Hindlimb muscle (tissue), 1 donor: Measurements from ENCODE around the gene CELF4. TPM values are rescaled to one million over a fixed set of nuclear protein-coding genes. Genes with fewer than 3 reads are reported as not detected.

Experiments used
- DNase-seq: peaks from one replicate; pipeline ENCODE4 v3.0.0-alpha.2; 2013
- polyA plus RNA-seq: library from polyadenylated mRNA; unstranded; fragments of 120-200 nt; gene quantifications from one replicate; pipeline ENCODE4 v1.2.1, GENCODE V29; 2013; ENCODE audit not compliant: insufficient read length

The CELF4 gene
- polyA plus RNA-seq, 1 donor: 0.84 TPM

DNA sequence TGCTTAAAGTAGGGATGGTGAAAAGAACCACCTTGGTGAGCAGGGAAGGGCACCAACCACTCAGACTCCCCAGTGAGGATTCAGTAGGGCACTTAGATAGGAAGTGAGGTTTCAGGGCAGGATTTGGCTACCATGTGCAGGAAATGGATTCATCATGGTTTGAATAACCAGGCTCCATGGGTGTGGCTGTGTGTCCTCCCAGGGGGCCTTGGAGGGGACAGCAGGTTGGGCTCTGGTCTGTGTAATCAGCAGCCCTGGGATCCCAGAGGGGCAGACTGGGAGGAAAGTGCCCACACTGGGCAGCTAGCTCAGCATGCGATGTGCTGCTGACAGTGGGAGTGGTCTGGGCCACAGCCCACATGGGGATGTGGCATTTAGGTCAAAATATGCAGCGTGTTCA lies 224.6 kb downstream of the CELF4 start:
- no peak for DNase-seq

DNA sequence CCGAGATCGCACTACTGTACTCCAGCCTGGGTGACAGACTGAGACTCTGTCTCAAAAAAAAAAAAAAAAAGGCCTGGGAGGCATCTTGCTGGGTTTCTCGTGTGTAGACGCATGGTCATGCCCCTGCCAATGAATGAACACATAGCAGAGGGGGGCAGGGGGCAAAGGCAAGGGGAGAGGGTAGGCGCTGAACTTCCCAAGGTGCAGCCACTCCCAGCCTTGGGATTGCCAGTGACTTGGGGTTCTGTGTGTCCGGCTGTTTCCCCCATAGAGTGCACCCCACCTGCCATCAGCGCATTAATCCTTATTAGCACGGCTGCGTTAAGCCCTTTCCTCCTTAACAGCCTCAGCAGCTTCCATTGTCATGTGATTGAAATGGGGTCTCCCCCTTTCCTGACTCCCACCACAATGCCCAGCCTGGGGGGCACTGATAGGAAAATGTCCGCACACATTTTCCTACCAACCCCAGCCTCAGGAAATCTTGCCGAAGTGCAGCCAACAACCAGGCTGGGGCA lies 225.8 kb downstream of the CELF4 start:
- DNase-seq: no peak

DNA sequence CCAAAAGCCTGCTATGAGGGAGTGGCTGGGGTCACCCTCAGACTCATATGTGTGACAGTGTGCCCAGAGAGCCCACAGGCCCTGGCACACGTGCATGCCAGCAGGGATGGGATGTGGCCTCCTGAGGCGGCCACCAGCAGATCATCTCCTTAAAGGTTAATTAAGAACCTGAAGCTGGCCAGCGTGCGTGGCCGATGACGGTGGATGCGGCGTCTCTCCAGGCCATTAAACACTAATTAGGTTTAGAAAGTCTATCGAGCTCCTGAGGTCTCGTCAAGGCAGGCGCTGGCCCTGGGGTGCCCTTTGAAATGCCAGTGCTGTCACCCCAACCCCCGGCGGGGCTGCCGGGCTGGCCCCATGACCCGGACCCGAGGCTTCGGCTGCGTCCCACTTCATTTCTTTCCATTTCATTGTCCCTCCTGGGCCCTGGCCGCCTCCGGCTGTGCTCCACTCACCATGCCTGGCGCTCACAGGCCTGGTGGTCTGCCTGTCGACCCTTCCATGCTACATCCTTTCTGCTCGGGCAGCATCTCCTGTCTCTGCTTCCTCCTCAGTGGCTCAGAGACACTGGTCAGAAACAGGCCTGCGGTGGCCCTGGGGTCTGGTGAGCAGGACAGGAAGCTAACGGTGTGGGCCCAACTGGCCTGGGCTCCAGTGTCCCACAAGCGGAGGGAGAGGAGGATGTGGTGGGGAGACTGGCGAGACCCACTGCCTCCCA lies 228.9 kb downstream of the CELF4 start:
- DNase-seq: no peak

DNA sequence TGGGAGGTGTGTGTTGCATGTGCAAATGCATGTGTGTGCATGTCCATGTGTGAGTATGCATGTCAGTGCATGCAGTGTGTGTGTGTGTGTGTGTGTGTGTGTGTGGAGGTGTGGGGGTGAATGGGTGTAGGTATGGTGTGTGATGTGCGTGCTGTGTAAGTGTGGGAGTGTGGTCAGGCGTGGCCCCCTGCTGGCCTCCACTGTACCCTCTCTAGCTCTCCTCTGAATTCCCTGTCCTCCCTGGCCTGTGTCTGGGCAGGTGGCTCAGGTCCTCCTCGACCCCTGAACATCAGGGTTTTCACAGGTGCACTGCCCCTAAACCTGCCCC lies 230.2 kb downstream of the CELF4 start:
- peak; percentile 10 for DNase-seq

DNA sequence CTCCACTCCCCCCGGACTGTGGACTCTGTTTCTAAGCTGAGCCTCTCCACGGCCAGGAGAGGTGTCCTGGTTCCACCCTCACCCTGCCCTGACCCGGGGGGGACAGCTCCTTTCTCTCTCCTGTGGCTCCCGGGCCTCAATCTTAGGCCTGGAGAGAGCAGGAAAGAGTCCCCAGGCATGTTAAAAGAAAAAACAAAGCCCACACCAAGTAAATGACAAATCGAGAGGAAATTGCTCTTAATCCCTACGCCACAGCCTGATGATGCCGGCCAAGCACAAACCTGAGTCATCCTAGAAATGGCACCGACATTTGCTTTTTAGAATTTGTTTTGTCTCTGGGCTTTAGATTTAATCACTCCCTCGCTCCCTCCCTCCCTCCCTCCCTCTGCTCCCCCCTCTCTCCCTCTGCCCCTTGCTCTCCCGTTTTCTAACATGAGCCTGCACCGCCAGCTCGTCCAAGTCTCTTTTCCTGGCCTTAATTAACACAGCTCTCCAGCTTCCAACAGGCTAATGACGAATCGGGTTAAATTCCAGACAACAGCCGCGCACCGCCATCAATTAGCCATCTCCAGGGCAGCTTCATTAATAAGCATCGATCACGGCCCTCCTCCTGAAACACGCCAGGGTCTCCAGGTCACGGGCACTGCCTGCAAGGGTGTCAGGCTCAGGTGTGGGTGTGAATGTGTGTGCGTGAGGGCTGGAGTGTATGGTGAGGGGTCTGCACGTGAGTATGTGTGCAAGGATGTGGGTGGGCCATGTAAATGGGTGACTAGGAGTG lies 230.8 kb downstream of the CELF4 start:
- DNase-seq: peak; percentile 10

DNA sequence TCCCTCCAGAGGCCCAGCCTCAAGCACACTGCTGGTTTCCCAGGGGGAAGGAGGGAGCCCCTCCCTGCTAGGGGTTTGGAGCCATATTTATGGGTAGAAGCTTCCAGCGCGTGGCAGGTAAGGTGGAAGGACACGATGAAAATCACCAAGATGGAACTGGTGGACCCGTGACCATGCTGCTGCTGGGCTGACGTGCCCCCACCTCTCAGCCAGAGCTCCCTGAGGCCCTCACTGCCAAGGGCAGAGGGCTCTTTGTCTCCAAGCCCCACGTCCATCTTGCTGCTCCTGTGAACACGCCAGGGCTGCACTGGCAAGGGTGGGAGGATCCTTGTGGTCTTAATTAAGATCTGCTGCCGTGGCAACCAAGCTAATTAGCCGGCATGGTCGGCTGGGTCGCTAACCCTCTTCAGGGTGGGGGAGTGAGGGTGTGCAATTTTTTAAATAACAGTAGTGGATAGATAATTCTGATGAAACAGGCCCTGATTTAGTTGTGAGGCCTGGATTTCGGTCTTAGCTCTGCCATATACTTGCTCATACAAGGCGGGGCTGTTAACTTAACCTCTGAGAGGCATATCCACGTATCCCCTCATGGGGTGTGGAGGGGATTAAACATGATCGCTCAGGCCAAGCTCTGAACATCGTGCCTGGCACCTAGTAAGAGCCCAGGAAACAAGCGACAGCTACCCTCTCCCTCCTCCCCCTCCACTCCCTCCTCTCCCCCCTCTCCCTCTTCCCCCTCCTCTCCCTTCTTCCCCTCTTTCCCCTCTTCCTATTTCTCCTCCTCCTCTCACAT lies 232.8 kb downstream of the CELF4 start:
- DNase-seq: no peak

DNA sequence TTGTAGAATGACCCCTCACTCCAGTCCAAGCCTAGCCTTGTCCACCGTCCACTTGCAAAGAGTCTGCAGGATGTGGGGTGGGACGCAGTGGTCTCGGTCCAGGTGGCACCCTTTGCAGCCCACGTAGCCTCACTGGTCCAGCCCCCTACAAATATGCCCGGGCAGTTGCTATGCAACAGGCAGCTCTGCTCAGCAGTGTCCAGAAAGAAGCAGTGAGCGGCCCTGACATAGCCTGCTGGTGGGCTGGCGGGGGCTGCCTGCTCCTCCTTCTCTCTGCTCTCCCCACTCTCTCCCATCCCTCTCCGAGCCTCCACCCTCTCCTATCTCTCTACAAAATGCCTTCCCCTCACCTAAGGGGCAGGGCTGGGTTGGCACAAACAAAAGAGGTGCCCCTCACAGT lies 233.4 kb downstream of the CELF4 start:
- DNase-seq: no peak

DNA sequence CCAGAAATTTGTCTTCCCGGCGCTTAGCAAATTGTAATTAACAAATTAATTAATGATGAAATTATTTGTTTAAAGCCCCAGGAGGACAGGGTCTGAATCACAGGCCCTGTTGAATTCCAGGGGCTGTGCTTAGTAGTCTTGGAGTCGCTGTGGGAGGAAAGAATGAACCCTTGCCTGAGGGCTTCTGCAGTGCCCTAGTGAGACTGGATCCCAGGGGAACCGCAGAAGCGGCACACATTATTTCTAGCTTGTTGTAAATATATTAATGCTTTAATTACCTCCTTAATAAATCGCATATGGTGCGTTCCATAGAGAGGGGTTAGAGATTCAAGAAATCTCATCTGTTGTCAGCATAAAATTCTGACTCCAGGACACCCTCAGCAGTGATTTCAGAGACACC lies 235.4 kb downstream of the CELF4 start:
- DNase-seq: no peak

DNA sequence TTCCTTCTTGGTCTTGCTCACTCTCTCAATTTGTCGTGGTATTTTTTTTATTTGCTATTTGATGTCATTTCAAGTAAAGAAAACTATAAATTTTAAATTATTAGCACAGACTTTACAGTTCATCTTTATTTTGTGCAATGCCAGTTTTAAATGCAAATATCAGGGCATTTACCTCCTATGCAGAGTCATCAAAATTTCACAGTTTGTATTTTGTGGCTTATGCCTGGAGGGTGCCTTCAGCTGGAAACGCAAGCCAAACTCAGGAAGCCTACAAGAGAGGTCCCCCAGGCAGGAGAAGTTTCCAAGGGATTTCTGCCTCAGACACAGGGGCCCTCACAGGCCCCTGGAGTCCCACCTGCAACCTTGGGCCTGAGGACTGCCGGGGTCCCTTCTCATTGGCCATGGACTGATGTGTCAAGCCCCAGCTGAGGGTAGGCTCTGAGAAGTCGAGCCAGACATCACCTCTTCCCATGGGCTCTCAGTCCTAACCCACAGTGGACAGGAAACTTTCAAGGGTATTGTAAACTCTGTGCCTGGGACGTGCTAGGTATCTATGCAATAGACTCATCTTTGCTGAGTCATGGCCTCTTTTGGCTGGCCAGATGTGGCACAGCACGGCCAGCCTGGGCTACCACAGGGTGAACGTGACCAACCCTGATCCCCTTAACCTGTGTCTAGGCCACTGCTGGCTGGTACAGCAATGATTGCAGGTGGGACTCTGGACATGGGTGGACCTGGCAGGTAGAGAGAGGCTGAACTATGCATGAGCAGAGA lies 236.5 kb downstream of the CELF4 start:
- no peak for DNase-seq

DNA sequence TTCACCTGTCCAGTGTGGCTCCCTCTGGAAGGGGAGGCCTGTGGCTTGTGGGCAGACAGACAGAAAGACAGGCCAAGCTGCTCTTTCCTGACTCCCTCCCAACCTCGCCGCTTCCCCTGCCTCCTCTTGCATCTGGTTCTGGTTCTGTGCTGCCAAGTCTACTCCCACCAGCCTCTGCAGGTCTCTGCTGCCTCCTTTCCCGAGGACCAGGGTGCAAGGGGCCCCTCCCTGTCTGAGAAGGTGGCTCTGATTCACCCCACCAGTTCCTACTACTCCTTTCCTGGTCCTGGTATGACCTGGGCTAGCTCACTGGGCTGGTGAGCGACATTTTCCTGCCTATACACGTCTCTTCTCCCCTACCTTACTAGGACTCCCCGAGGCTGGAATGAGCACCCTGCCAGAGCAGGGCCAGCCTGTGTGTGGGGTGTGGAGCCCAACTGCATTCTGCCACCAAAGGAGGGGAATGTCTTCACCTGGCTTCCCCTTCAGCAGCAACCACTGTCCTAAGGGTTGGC lies 238.5 kb downstream of the CELF4 start:
- DNase-seq: no peak

DNA sequence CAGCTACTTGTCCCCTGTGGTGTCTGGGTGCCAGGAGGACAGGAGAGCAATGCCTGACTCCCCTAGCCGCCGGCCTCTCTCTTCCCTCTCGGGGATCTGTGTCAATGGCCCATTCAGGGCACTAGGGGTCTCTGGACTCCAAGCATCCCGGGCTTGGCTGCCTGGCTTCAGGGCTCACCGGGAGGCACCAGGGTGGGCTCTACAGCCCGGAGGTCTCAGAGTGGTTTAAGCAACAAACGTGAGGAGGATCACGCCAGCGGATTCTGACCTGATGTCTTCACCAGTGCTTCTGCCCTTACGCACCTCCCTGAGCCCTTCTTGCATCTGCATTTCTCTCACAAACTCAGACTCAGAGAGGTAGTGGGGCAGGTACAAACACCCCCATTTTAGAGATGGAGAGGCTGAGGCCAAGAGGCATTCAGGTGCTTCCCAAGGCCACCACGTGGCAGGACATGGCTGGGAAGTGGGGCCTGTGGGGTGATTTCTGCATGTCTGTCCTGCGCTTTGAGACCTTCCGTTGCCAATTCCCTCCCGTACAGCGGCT lies 243.0 kb downstream of the CELF4 start:
- no peak for DNase-seq

DNA sequence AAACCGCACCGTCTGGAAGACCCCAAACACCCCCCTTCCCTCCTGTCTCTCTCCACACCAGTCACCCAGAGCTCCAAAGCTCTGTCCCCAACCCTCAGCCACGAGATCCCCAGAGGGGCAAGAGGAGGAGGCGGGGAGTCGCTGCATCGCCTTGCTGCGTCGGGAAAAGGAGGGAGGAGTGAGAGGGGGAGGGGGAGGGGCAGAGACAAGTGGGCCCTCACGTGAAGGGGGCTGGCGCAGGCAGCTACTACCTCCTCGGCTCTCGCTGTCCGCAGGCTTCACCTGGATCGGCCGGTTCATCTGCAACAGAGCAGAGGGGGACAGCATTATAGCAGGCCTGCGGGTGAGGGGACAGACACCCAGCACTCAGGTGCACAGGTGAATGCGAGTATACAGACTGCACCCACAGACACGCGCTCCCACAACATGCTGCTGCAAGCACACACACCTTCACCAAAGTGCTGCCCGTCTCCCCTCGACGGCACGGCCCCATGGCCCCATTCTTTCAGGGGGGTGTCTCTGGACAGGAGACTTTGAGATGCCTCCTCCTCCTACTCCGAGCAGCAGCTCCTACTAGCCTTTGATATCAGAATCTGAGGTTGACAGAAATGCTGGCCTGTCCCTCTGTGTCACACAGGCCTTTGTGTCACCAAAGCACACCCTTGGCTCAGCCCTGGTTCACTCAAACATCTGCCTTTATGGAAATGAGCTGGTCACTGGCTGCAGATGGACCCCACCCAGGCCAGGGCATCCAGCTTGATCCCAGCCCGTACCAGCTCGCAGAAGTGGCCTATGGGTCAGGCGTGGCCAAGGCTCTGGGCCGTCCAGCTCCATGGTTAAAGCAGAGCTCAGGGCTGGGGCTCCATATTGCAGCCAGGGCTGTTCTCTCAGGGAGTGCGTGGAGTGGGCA lies 243.8 kb downstream of the CELF4 start:
- DNase-seq: no peak

DNA sequence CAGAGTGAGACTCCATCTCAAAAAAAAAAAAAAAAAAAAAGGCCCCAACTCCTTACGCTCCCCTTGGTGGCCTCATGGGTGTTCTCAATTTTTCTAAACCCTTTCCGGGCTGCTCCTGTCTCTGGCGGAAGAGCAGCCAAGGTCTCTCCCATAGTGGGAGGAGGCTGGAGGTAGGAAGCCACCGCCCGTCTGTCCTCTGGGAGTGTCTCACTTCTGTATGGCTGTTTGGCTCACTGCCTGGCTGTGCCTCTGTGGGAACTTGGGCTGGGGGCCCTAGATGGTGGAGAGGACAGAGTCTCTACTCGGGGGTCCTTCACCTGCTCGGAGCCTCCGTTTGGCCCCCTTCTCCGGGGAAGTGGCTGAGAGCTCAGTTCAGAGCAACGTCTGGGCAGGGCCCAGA lies 245.3 kb downstream of the CELF4 start:
- DNase-seq: no peak

DNA sequence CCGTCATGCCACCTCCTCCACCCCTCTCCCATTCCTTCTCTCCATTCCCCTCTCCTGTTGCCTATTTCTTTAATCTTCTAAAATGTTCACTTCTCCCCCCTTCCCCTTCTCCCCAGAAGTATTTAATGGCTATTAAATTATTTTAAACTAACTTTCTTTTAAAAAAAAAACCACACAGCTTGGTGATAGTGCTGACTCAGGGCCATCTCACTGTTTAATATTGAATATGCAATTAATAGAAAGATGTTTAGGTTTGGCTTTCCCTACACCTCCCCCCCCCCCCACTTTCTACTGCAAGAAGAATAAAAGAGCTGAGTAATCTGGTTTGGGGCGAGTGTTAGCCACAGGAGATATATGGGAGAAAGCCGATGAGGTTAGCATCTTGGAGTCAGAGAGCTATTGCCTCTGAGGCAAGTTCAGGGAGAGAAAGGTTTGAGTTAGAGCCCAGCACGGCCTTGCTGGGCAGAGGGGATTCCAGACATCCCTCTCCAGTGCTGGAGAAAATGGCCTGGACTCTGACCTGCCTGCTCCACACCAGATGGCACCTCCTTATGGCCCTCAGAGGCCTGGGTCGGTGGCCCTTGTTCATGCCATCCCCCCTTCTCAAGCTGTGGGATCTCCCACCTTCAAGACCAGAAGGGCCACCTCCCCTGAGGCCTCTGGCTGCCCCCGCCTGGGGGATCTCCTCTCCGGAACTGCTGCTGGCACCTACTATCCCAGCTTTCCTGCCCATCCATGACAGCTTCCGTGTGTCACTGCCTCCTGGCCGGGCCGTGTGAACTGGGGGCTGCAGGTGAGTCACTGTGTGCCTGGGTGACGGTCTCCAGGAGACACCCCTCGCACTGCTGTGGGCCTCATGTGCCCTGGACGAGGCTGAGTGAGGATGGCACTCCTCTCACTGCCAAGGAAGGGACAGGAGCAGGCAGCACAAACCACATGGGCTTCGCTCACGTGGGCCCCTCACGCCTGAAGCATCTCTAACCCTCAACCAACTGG lies 246.9 kb downstream of the CELF4 start:
- no peak for DNase-seq

DNA sequence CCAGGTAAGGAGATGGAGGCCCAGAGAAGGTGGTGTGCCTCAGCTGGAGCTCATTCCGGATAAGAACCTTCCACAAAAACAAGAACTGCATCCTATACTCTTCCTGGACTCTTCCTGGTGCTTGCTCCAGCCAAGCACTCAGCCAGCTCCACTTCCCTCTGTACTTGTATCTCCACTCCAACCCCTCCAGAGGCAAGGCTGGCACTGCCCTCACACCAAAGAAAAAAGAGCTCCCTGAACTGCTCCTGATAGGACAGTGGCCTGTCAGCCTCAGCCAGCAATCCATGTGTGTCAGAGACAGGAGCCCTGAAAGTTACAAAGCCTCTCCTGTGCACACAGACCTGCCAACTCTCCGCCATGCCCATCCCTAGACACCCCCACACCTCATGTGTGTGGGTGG lies 248.1 kb downstream of the CELF4 start:
- no peak for DNase-seq

DNA sequence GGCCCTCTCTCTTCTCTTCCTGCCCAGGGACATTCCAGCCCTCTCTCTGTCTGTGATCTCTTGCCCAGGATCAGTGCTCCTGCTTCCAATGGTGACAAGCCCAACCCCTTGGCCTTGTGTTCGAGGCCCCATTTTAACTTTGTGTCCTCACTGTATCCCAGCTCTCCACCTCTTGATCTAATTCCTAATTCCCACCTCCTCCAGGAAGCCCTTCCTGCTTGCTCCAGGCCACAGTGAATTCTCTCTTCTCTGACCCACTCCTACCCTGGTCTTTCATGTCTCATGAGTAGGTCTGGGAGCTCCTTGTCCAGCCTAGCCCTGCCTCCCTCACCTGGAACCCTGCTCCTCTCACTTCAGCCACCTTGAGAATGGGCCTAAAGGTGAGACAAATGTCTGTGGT lies 249.1 kb downstream of the CELF4 start:
- no peak for DNase-seq

DNA sequence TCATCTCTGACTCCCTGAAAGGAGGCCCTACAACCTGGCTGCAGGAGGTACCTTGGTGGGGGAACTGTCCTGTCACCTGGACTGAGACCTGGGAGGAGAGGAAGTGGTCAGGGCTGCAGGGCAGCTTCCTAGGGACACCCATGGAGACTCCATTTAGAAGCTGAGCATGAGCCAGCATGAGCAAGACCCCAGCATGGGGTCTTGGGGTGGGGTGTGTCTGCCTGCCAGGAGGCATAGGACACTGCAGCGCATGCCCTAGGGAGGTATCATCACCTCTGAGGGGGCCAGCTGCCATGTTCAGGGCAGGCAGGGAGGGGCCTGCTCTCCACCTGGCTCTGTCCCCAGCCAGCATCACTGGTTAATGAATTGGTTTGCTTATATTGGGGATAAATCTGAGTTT lies 249.7 kb downstream of the CELF4 start:
- DNase-seq: no peak

DNA sequence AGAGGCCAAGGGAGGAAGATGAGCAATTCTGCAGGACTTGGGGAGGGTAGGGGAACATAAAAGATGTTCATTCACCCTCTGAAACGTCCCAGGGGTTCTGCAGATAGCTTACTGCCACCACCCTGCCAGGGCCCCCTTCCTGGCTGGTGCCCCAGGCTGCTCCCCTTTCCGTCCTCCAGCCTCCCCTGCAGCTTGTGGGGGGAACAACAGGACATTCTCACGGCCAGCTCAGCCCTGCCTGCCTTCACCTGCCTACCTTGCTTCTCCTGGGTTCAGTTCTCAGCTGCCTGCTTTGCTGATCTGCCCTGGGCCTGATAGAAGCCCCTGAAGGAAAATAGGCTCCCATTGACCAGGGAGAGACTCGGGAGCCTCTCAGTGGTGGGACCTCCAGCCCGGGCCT lies 251.1 kb downstream of the CELF4 start:
- DNase-seq: no peak

DNA sequence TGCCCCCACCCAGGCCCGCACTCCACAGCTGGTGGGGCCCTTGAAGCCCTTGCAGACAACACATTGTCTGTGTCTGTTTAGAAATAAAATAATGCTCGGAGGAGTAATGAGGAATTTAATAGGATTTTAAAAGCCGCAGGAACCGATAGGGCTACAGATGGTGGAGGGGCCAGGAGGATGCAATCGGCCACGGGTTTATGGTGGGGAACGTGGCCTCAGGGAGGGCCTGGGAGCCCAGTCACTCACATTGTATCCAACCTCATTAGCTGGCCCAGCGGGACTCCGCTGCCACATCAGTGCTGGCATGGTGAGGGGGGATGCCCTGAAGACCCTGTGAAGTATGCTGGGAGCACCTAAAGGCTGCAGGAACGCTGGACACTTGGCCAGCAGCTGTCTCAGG lies 252.0 kb downstream of the CELF4 start:
- DNase-seq: no peak

DNA sequence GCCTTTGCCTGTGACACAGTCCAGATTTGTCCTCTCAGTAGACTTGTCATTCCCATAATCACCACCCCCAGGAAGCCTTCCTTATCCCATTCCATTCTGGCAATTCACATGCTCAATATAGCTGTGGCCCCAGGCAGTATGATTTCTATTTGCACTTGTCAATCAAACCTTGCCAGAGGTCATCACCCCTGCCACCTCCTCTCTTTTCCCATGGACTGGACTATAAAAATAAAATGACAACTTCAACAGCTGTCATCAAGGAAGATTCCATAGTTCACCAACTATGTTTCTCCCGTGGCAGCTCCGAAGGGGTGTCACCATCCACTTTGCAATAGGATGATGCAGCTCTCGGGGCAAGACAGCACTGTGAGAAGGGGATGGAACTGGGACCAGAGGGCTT lies 255.7 kb downstream of the CELF4 start:
- DNase-seq: no peak
